GM19372 (cell line): Measurements from ENCODE around the gene FTSJ3.
A peak's percentile ranks its signal among the peaks of the same experiment; 100 is the strongest.
"Not testable (repeated sequence)": the region's sequence is repeated elsewhere in the genome, so short reads cannot be mapped to it uniquely, and the experiment has no call there.

Experiments
- ATAC-seq: cut with Tn5 transposase; IDR thresholded peaks from one replicate; pipeline ENCODE4 v1.9.1; 2021; ENCODE audit warnings: mild to moderate bottlenecking, low read depth, moderate library complexity; ENCODE audit not compliant: unreplicated experiment

FTSJ3 gene

GRCh38 chr17:63843387-63843888, 16.0 kb upstream of the FTSJ3 start:
- ATAC-seq = not testable (repeated sequence)

- ATAC-seq = peak; percentile 80
Observed at GRCh38 chr17:63842540-63843386, 15.3 kb upstream of the FTSJ3 start, which contains the start of gene SMARCD2. TSS of gene SMARCD2 (minus strand) at chr17:63842685. CDS start at chr17:63842674, 11 bp downstream.

- peak; percentile 35 for ATAC-seq
Observed at GRCh38 chr17:63842173-63842539, 14.7 kb upstream of the FTSJ3 start.

- no peak for ATAC-seq
Observed at GRCh38 chr17:63841350-63842172, 14.1 kb upstream of the FTSJ3 start.

GRCh38 chr17:63840591-63841349, 13.3 kb upstream of the FTSJ3 start:
- ATAC-seq = no peak

- ATAC-seq = no peak
Observed at GRCh38 chr17:63838631-63839171, 11.2 kb upstream of the FTSJ3 start.

DNA sequence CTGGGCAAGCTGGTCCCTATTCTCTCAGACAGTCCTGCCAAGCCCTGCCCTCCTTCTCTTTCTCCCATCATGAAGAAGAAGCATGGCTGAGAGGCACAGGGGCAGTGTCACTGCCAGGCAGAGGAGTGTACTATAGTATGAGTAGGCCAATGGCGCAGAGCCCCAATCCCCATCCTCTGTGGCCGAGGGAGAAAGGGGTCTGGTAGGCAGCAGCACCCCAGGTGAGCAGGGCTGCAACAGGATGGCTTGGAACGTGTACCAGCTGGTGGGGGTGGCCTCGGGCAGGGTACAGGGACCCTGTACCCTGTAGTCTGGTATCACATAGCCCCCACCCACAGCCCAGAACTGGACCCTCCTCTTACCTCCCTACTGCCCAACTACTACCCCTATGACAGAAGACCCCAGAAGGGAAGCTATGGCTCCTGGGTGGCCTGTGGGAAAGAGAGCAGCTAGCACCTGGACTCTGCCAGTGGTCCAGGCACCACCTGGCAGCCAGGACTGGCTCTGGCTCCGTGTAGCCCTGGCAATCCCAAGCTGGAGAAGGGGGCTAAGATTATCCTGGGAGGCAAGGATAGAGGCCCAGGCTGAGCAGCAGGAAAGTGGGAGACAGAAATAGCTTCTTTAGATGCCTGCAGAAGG, 10.6 kb upstream of the FTSJ3 start:
- no peak for ATAC-seq

DNA sequence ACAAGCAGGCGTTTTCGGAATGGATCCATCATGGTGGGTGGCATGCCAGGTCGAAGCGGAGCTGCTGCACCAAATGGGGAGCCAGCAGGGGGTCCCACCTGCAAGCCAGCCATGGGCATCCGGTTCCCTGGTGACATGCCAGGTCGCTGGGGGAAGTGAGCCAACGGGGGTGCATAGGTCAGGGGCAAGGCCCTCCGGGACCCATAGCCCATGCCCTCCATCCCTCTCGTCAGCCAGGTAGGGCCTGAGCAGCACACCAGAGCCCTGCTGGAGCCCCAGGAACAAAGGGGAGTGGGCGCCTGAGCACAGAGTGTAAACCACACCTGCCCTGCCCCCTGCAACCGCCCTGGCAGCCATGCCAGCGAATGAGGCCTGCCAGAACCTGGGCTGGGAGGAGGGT, 10.0 kb upstream of the FTSJ3 start:
- no peak for ATAC-seq

- ATAC-seq = no peak
Observed at GRCh38 chr17:63836811-63837210, 9.3 kb upstream of the FTSJ3 start.

DNA sequence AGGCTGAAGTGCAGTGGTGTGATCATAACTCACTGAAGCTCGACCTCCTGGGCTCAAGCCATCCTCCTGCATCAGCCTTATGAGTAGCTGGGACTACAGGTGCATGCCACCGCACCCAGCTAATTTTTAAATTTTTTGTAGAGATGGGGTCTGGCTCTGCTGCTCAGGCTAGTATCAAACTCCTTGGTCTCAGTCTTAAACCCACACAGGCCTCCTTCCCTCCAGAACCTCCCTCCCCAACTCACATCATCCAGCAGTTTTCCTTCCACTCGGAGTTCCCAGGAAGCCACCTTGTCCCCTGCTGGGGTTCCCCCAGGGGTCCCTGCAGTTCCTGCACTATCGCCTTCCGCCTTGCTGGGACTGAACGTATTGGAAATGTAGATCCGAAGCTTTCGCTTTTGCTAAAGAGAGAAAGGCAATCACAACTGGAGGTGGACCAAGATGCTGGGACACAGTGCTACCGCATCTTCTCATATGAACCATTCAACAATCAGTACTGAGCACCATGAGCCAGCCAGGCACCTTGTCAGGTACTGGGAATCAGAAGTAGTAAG, 7.8 kb upstream of the FTSJ3 start:
- ATAC-seq = no peak

DNA sequence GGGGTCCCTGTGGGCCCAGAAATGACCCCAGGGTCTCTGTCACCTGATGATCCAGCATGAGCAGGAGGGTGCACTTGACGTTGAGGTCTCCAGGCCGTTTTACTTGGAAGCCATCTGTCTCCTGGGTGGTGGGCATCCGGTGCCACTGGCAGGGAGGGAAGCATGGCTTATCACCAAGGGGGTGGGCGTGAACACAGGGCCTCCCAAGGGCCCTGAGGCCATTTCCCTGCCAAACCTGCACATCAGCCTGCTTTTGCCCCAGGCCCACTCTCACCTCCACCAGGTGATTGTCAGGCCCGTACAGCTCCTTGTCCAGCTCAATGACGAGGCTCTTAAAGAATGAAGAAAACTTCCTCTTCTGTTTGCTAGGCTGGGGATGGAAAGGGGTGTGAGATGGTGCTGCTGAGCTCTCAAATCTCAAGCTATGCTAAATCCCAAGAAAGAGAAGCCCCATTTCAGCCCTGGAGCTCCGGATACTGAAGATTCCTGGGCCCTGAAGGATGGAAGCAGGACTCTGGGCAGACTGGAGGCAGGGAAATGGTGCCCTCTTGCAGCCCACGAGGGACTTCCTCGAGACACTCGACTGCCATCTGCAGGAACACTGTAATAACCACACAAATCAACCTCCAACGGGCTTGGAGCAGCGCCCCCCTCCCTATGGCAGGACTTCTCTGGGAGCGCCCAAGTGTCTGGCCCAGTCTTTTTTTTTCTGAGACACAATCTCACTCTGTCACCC, 7.1 kb upstream of the FTSJ3 start:
- no peak for ATAC-seq

- no peak for ATAC-seq
Observed at GRCh38 chr17:63833741-63834373, 6.4 kb upstream of the FTSJ3 start.

GRCh38 chr17:63833026-63833740, 5.7 kb upstream of the FTSJ3 start:
- no peak for ATAC-seq

DNA sequence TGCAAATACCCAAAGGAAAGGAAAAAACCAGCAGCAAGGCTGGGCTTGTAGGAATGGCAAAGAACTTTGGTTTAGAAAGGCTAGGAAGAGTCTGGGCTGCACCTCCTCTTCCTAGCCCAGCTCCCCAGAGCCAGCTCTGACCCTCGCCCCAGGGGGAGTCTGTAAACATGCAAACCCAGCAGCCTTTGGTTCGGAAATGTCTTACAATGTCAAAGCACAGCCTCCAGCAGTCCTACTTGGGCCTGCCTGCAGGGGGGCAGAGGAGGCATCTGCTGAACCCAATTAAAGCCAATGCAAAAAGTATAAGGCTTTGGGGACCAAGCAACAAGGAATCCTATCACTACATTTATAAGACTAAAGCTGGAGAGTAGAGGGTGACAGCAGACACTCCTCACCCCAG, 5.0 kb upstream of the FTSJ3 start:
- no peak for ATAC-seq

DNA sequence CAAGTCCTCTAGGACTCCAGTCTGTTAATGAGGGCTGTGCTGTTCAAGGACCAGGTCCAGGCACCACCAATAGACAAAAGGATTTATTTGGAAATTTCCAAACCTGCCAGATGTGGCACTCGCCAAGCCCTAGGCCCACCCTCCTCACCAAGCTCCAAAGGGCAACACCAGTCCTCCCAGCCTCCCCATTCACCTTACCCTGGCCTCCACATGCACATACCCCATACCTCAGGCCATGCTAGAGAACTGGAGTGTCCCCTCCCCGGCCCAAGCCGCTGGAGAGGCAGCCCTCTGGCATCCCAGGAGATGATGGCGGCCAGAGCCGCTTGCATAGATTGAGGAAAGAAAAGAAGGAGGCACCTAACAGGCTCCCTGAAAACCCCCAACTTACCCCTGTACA, 4.6 kb upstream of the FTSJ3 start:
- no peak for ATAC-seq

GRCh38 chr17:63831505-63831904, 4.0 kb upstream of the FTSJ3 start:
- ATAC-seq = no peak

- ATAC-seq = no peak
Observed at GRCh38 chr17:63830904-63831491, 3.5 kb upstream of the FTSJ3 start.

- ATAC-seq = no peak
Observed at GRCh38 chr17:63830278-63830677, 2.8 kb upstream of the FTSJ3 start.
